CD4-positive, alpha-beta memory T cell (primary cell): ENCODE results near the gene ADRA2B. TPM values are rescaled to one million over a fixed set of nuclear protein-coding genes. Genes with fewer than 3 reads are reported as not detected.
"Not testable (repeated sequence)": the region's sequence is repeated elsewhere in the genome, so short reads cannot be mapped to it uniquely, and the experiment has no call there.

Experiments
- CTCF ChIA-PET: fragments of 350-600 bp; sonication (Branson Sonifier 250); formaldehyde crosslinking; loops from one replicate; lab custom pipeline; 2021; ENCODE audit warnings: inconsistent platforms; ENCODE audit not compliant: partially characterized antibody; lab: Charles Lee
- POLR2A ChIA-PET: fragments of 350-600 bp; sonication (Branson Sonifier 250); formaldehyde crosslinking; loops from one replicate; lab custom pipeline; 2021; ENCODE audit not compliant: partially characterized antibody; lab: Charles Lee
- DNase-seq, 5 donors: peaks; one replicate each; pipeline versions ENCODE4 v3.0.0 to v3.0.0-alpha.2; 2020 to 2022; ENCODE audit warnings: mixed read lengths in 1 of 5
- H3K27ac ChIP-seq: one replicate; pipeline ENCODE4 v1.7.0; 2013; ENCODE audit warnings: low read depth, low read length
- H3K27me3 ChIP-seq: 2 replicates; pipeline ENCODE4 v1.7.0; 2013; ENCODE audit warnings: mild to moderate bottlenecking, low read length, moderate library complexity; ENCODE audit not compliant: insufficient read depth
- H3K36me3 ChIP-seq: 2 replicates; pipeline ENCODE4 v1.7.0; 2013; ENCODE audit warnings: mild to moderate bottlenecking, low read length, moderate library complexity; ENCODE audit not compliant: insufficient read depth
- H3K4me1 ChIP-seq: 2 replicates; pipeline ENCODE4 v1.7.0; 2013; ENCODE audit warnings: mild to moderate bottlenecking, low read length, moderate library complexity; ENCODE audit not compliant: insufficient read depth
- H3K4me3 ChIP-seq, 2 donors: one replicate each; pipeline ENCODE4 v1.7.0; 2013; ENCODE audit warnings: low read length in 2 of 2, mild to moderate bottlenecking in 1 of 2
- H3K9me3 ChIP-seq, 2 donors: one replicate each; pipeline ENCODE4 v1.7.0; 2013; ENCODE audit warnings: low read length in 2 of 2, control low read depth in 1 of 2; ENCODE audit not compliant: control insufficient read depth in 1 of 2
- H3K27ac Mint-ChIP-seq, 7 donors: one replicate each; pipeline ENCODE4 v1.8.0; 2020 to 2021; ENCODE audit warnings: mixed read lengths in 7 of 7, mild to moderate bottlenecking in 6 of 7, inconsistent platforms in 3 of 7, moderate library complexity in 3 of 7
- H3K27me3 Mint-ChIP-seq, 2 donors: one replicate each; pipeline ENCODE4 v1.8.0; 2020 to 2021; ENCODE audit warnings: mixed read lengths in 2 of 2
- H3K36me3 Mint-ChIP-seq, 2 donors: one replicate each; pipeline ENCODE4 v1.8.0; 2020 to 2021; ENCODE audit warnings: mixed read lengths in 2 of 2, inconsistent platforms in 1 of 2, mild to moderate bottlenecking in 1 of 2
- H3K4me1 Mint-ChIP-seq, 4 donors: one replicate each; pipeline ENCODE4 v1.8.0; 2020 to 2021; ENCODE audit warnings: mixed read lengths in 4 of 4, mild to moderate bottlenecking in 1 of 4
- H3K4me3 Mint-ChIP-seq, 8 donors: one replicate each; pipeline ENCODE4 v1.8.0; 2020 to 2021; ENCODE audit warnings: mixed read lengths in 8 of 8, mild to moderate bottlenecking in 7 of 8, moderate library complexity in 6 of 8, inconsistent platforms in 3 of 8
- H3K9me3 Mint-ChIP-seq, 8 donors: one replicate each; pipeline ENCODE4 v1.8.0; 2020 to 2021; ENCODE audit warnings: mixed read lengths in 8 of 8, mild to moderate bottlenecking in 5 of 8, inconsistent platforms in 3 of 8, moderate library complexity in 1 of 8
- intact Hi-C: fragments of 100-400 bp; cut with micrococcal nuclease; formaldehyde crosslinking; loops from one replicate; pipeline ENCODE4 v1.15.1; 2023
- polyA plus RNA-seq, 2 donors: library from polyadenylated mRNA; unstranded; fragments of 300-500 nt; fragmentation: Illumina TruSeq; gene quantifications; one replicate each; pipeline ENCODE4 v1.2.3, GENCODE V29; 2021
- total RNA-seq, 2 experiments: library from RNA; stranded (reverse); gene quantifications; one replicate each; pipeline ENCODE4 v1.2.3, GENCODE V29; 2021

Gene ADRA2B
- total and polyA plus RNA-seq, 4 experiments from 2014 or later = not detected

DNA sequence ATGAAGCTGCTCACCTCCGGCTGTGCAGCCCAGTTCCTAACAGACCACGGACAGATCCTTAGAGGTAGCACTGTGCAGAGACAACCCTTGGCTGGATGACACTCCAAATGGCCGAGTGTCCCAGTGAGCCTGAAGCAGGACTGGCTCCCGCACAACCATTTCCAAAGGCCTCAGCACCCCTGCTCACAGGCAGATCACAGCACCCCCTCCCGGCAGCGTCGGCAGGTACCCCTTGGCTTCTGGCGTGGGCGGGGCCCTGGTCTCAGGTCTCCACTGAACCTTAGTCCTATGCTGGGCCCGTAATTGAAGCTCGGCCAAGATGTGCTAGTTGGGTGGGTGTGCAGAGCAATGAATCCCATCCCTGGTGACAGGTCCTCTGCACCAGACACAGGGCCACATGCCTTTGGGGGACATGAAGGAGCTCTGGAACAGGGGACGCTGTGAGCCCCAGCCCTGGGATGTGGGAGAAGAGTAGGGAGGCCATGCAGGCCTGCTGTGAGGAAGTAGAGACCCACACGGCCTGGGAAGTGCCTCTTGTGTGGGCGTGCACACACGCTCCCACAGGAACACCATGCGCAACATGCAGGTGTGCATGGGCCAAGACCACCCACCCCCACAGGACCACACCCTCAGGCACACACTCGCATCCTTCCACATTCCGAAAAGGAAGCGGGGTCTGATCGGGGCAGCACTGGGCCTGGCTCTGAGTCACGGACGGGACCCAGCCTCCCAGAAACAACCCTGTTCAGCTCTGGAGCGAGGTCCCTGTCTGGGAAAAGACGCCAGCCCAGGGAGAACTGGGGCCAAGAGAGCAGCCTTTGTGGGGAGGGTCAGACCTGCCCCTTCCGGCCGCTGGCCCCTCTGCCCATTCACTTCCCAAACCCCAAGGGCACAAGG is 26.1 kb upstream of the ADRA2B start:
- H3K27me3 Mint-ChIP-seq = no peaks in the 10 kb centered on the region
- intact Hi-C loops = no loop called here
- no peaks in the 10 kb centered on the region for H3K27me3 ChIP-seq
- ChIA-PET POLR2A (interaction anchor here (0.6 to 12.4 kb wide), 8 partner anchors 10 to 265 kb away, joined by 3 to 285 read pairs (median 5); partner anchors contain the start of gene STARD7), CTCF (interaction anchor here (0.9 to 14.8 kb wide), 8 partner anchors 10 to 150 kb away, joined by 3 to 648 read pairs (median 15); no protein-coding TSS in a partner anchor)
- peak; percentile 56 to 79 (median 57) for DNase-seq
- H3K4me3 ChIP-seq = peak overlapping the region in 1 of 2 donors; percentile 71
- H3K27ac Mint-ChIP-seq = peak overlapping the region; percentile 89 to 98 (median 97)
- H3K9me3 ChIP-seq = no peaks in the 10 kb centered on the region
- H3K4me1 ChIP-seq = peaks cover 45% of the 10 kb centered on the region
- H3K9me3 Mint-ChIP-seq = peaks cover 0 to 6% (median 0%) of the 10 kb centered on the region in 8 donors
- peaks cover 6% of the 10 kb centered on the region for H3K36me3 ChIP-seq
- H3K27ac ChIP-seq = peak overlapping the region; percentile 100
- peak overlapping the region; percentile 41 to 96 (median 94) for H3K4me3 Mint-ChIP-seq
- H3K4me1 Mint-ChIP-seq = peaks cover 26 to 67% (median 39%) of the 10 kb centered on the region in 4 donors
- peaks cover 3 to 41% of the 10 kb centered on the region in 2 donors for H3K36me3 Mint-ChIP-seq

- Mint-ChIP-seq H3K27ac (peak overlapping the region; percentile 89 to 98 (median 97)), H3K4me1 (peaks cover 18 to 58% (median 31%) of the 10 kb centered on the region in 4 donors), H3K36me3 (peaks cover 3 to 40% of the 10 kb centered on the region in 2 donors), H3K4me3 (peak overlapping the region in 5 of 8 donors; percentile 13 to 95 (median 93))
- CTCF ChIA-PET = interaction anchor here (1.2 to 14.8 kb wide), 7 partner anchors 11 to 118 kb away, joined by 3 to 648 read pairs (median 22); no protein-coding TSS in a partner anchor
- POLR2A ChIA-PET = interaction anchor here (1.2 to 12.4 kb wide), 5 partner anchors 9 to 67 kb away, joined by 3 to 285 read pairs (median 7); partner anchors contain the start of gene STARD7
- H3K9me3 Mint-ChIP-seq, H3K9me3 ChIP-seq, H3K27ac ChIP-seq, H3K4me3 ChIP-seq, DNase-seq, H3K27me3 ChIP-seq, intact Hi-C loops, H3K27me3 Mint-ChIP-seq, H3K36me3 ChIP-seq: not testable (repeated sequence)
- peaks cover 37% of the 10 kb centered on the region for H3K4me1 ChIP-seq
Observed at GRCh38 chr2:96141624-96141967, 25.2 kb upstream of the ADRA2B start.

DNA sequence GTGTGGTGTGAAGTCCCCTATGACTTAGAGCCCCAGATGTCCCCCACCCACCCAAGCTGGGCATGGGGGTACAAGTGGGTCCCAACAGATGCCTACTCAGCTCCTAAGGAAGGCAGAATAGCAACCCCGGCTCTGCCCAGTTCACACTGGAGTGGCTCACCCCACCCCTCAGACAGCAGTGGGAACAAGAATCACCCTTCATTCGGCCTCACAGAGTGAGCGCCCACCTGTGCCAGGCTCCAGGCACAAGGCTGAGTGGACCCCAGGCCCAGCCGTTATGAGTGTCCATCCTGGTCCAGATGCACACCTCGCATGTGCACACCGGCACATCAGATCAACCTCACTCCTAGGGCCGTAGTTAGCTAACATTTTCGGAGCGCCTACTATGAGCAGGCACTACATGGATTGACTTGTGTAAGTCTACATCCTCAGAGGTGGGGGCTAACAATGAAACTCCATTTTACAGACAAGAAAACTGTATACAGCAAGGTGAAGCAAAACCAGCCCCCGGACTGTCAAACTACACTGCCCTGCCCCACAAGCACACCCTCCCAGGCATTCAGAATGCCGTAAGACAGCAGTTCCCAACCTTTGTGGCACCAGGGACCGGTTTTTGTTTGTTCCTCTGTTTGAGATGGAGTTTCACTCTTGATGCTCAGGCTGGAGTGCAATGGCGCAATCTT is 24.7 kb upstream of the ADRA2B start:
- peak overlapping the region in 6 of 7 donors; percentile 15 to 98 (median 68) for H3K27ac Mint-ChIP-seq
- intact Hi-C loops = no loop called here
- peaks cover 6% of the 10 kb centered on the region for H3K36me3 ChIP-seq
- peaks cover 15 to 53% (median 27%) of the 10 kb centered on the region in 4 donors for H3K4me1 Mint-ChIP-seq
- no peaks in the 10 kb centered on the region for H3K27me3 ChIP-seq
- DNase-seq = no peak
- H3K4me3 Mint-ChIP-seq = peak overlapping the region in 1 of 8 donors; percentile 95
- H3K9me3 ChIP-seq = no peaks in the 10 kb centered on the region
- no peaks in the 10 kb centered on the region for H3K27me3 Mint-ChIP-seq
- POLR2A ChIA-PET = interaction anchor here (0.8 to 12.4 kb wide), 5 partner anchors 20 to 67 kb away, joined by 3 to 285 read pairs (median 7); partner anchors contain the start of gene STARD7
- H3K27ac ChIP-seq = no peak overlapping the region
- peaks cover 0 to 5% (median 0%) of the 10 kb centered on the region in 8 donors for H3K9me3 Mint-ChIP-seq
- H3K4me3 ChIP-seq = no peak overlapping the region
- peaks cover 3 to 36% of the 10 kb centered on the region in 2 donors for H3K36me3 Mint-ChIP-seq
- CTCF ChIA-PET = interaction anchor here (1.0 to 14.8 kb wide), 7 partner anchors 10 to 118 kb away, joined by 3 to 648 read pairs (median 26); no protein-coding TSS in a partner anchor
- H3K4me1 ChIP-seq = peaks cover 32% of the 10 kb centered on the region

- CTCF ChIA-PET = interaction anchor here (0.6 to 14.8 kb wide), 22 partner anchors 9 to 455 kb away, joined by 3 to 648 read pairs (median 6); partner anchors contain the start of gene ADRA2B
- intact Hi-C loops = no loop called here
- H3K27ac Mint-ChIP-seq = peak overlapping the region in 6 of 7 donors; percentile 57 to 96 (median 67)
Observed at GRCh38 chr2:96139181-96139758, 22.9 kb upstream of the ADRA2B start.

GRCh38 chr2:96138179-96139145 is 22.1 kb upstream of the ADRA2B start, which contains the start of gene ASTL:
ASTL (minus strand) TSS chr2:96138502; CDS start chr2:96138436, 66 bp downstream.
- Mint-ChIP-seq H3K9me3 (no peaks in the 10 kb centered on the region), H3K4me1 (peaks cover 13 to 35% (median 16%) of the 10 kb centered on the region in 4 donors), H3K27me3 (no peaks in the 10 kb centered on the region), H3K4me3 (peak within 1 kb of the TSS in 1 of 8 donors; percentile 10), H3K36me3 (peaks cover 7 to 23% of the 10 kb centered on the region in 2 donors), H3K27ac (peak within 1 kb of the TSS in 6 of 7 donors; percentile 60 to 96 (median 72))
- H3K27me3 ChIP-seq = no peaks in the 10 kb centered on the region
- POLR2A ChIA-PET = interaction anchor here (0.6 to 4.0 kb wide), 13 partner anchors 8 to 162 kb away, joined by 3 to 113 read pairs (median 7); no protein-coding TSS in a partner anchor
- CTCF ChIA-PET = interaction anchor here (0.6 to 14.8 kb wide), 24 partner anchors 10 to 456 kb away, joined by 3 to 648 read pairs (median 6); partner anchors contain the start of gene ADRA2B
- H3K9me3 ChIP-seq = no peaks in the 10 kb centered on the region
- peaks cover 4% of the 10 kb centered on the region for H3K36me3 ChIP-seq
- intact Hi-C loops = loop anchor here (1.0 kb wide), 2 partner anchors 36 to 70 kb away; partner anchors contain the start of gene STARD7
- H3K4me1 ChIP-seq = peaks cover 17% of the 10 kb centered on the region
- no peak within 1 kb of the TSS for H3K27ac ChIP-seq
- H3K4me3 ChIP-seq = no peak within 1 kb of the TSS
- peak; percentile 60 to 74 (median 69) for DNase-seq

More at GRCh38 chr2:96139181-96139758, 22.9 kb upstream of the ADRA2B start:
- H3K36me3 Mint-ChIP-seq = peaks cover 7 to 30% of the 10 kb centered on the region in 2 donors
- H3K27me3 Mint-ChIP-seq = no peaks in the 10 kb centered on the region
- no peak overlapping the region for H3K4me3 Mint-ChIP-seq
- H3K9me3 Mint-ChIP-seq = peaks cover 0 to 3% (median 0%) of the 10 kb centered on the region in 8 donors
- POLR2A ChIA-PET = interaction anchor here (0.9 to 4.0 kb wide), 11 partner anchors 9 to 125 kb away, joined by 3 to 113 read pairs (median 7); no protein-coding TSS in a partner anchor
- no peaks in the 10 kb centered on the region for H3K9me3 ChIP-seq
- H3K4me1 Mint-ChIP-seq = peaks cover 13 to 41% (median 23%) of the 10 kb centered on the region in 4 donors
- peak in 1 of 5 donors; percentile 37 for DNase-seq
- no peaks in the 10 kb centered on the region for H3K27me3 ChIP-seq
- H3K4me1 ChIP-seq = peaks cover 25% of the 10 kb centered on the region
- no peak overlapping the region for H3K27ac ChIP-seq
- no peak overlapping the region for H3K4me3 ChIP-seq
- peaks cover 6% of the 10 kb centered on the region for H3K36me3 ChIP-seq
